Endodermal cell (in vitro differentiated cells): ENCODE results near the gene INTS1. TPM values are rescaled to one million over a fixed set of nuclear protein-coding genes. Genes with fewer than 3 reads are reported as not detected.

Experiments
- DNase-seq: peaks from one replicate; pipeline ENCODE4 v3.0.0-alpha.2; 2017
- H3K27ac ChIP-seq: 2 replicates; pipeline ENCODE4 v1.5.1; 2013; ENCODE audit warnings: mild to moderate bottlenecking, low read depth, low read length, moderate library complexity
- H3K27me3 ChIP-seq: 2 replicates; pipeline ENCODE4 v1.6.1; 2013; ENCODE audit warnings: mild to moderate bottlenecking, low read length, moderate library complexity; ENCODE audit not compliant: insufficient read depth, control insufficient read depth, poor library complexity, severe bottlenecking
- H3K36me3 ChIP-seq: 2 replicates; pipeline ENCODE4 v1.7.0; 2013; ENCODE audit warnings: mild to moderate bottlenecking, low read length, moderate library complexity; ENCODE audit not compliant: control insufficient read depth, insufficient read depth
- H3K4me1 ChIP-seq: one replicate; pipeline ENCODE4 v1.7.0; 2013; ENCODE audit warnings: low read length; ENCODE audit not compliant: control insufficient read depth, insufficient read depth
- H3K4me3 ChIP-seq: 2 replicates; pipeline ENCODE4 v1.5.1; 2013; ENCODE audit warnings: mild to moderate bottlenecking, low read length, moderate library complexity
- H3K9ac ChIP-seq: 2 replicates; pipeline ENCODE4 v1.6.1; 2013; ENCODE audit warnings: mild to moderate bottlenecking, low read length, moderate library complexity; ENCODE audit not compliant: poor library complexity, severe bottlenecking; ENCODE audit errors: extremely low read depth
- H3K9me3 ChIP-seq: 2 replicates; pipeline ENCODE4 v1.6.1; 2013; ENCODE audit warnings: mild to moderate bottlenecking, low read length, moderate library complexity; ENCODE audit not compliant: control insufficient read depth
- H3K27ac Mint-ChIP-seq: 2 replicates; pipeline ENCODE4 v1.8.0; 2020; ENCODE audit warnings: mixed read lengths
- H3K27me3 Mint-ChIP-seq: 2 replicates; pipeline ENCODE4 v1.8.0; 2021; ENCODE audit warnings: mild to moderate bottlenecking, mixed read lengths; ENCODE audit not compliant: insufficient read depth
- H3K36me3 Mint-ChIP-seq: 2 replicates; pipeline ENCODE4 v1.8.0; 2020; ENCODE audit warnings: low read depth, mixed read lengths
- H3K4me1 Mint-ChIP-seq: 2 replicates; pipeline ENCODE4 v1.8.0; 2020; ENCODE audit warnings: mixed read lengths
- H3K4me3 Mint-ChIP-seq: 2 replicates; pipeline ENCODE4 v1.8.0; 2020; ENCODE audit warnings: mild to moderate bottlenecking, moderate library complexity, mixed read lengths
- H3K9me3 Mint-ChIP-seq: 2 replicates; pipeline ENCODE4 v1.8.0; 2020; ENCODE audit warnings: mild to moderate bottlenecking, mixed read lengths
- CTCF ChIP-seq: fragments of 200-600 bp; sonication (generic); conservative IDR thresholded peaks from 2 replicates; pipeline ENCODE4 v1.5.0; 2021; ENCODE audit warnings: antibody characterized with exemption, mild to moderate bottlenecking
- WGBS, 2 experiments: methylation state at CpG; one replicate each; pipeline versions ENCODE4 v1.1.5 to v1.1.7; 2013; ENCODE audit warnings: missing lambda C conversion rate in 2 of 2, mixed read lengths in 1 of 2; ENCODE audit not compliant: insufficient coverage in 1 of 2, insufficient read length in 1 of 2; 5-methylcytosine and 5-hydroxymethylcytosine counted together
- total RNA-seq, 2 donors: library from RNA; stranded (reverse); fragmentation: NEBNext Ultra II Directional in 1 of 2; extraction: Animal tissue kit (Norgen Biotek cat#: 25700) in 1 of 2; gene quantifications; 2 replicates in 1 of 2; 3 replicates in 1 of 2; pipeline ENCODE4 v1.2.1, GENCODE V29; 2021

INTS1 gene
- total RNA-seq, 2 donors from 2014 or later = 145 to 178 TPM

GRCh38 chr7:1434165-1434718 is 69.9 kb downstream of the INTS1 start:
- H3K27me3 ChIP-seq = no peaks in the 10 kb centered on the region
- no peaks in the 10 kb centered on the region for H3K36me3 Mint-ChIP-seq
- no peak for TF ChIP-seq CTCF
- H3K9me3 Mint-ChIP-seq = no peaks in the 10 kb centered on the region
- H3K4me3 Mint-ChIP-seq = no peak overlapping the region
- H3K9ac ChIP-seq = no peak overlapping the region
- H3K27ac Mint-ChIP-seq = no peak overlapping the region
- H3K9me3 ChIP-seq = no peaks in the 10 kb centered on the region
- 95 to 97% methylated on average over 33 to 35 of the region's 35 CpGs for WGBS, 2 experiments
- H3K36me3 ChIP-seq = no peaks in the 10 kb centered on the region
- no peak overlapping the region for H3K4me3 ChIP-seq
- H3K27me3 Mint-ChIP-seq = peaks cover 2% of the 10 kb centered on the region
- no peak for DNase-seq
- H3K4me1 ChIP-seq = no peaks in the 10 kb centered on the region
- no peak overlapping the region for H3K27ac ChIP-seq
- no peaks in the 10 kb centered on the region for H3K4me1 Mint-ChIP-seq

- Histone ChIP-seq H3K4me3 (no peak overlapping the region), H3K9me3 (no peaks in the 10 kb centered on the region), H3K27ac (no peak overlapping the region), H3K9ac (no peak overlapping the region), H3K4me1 (no peaks in the 10 kb centered on the region), H3K27me3 (no peaks in the 10 kb centered on the region), H3K36me3 (no peaks in the 10 kb centered on the region)
- H3K4me3 Mint-ChIP-seq = no peak overlapping the region
- no peak for TF ChIP-seq CTCF
- no peaks in the 10 kb centered on the region for H3K9me3 Mint-ChIP-seq
- no peak overlapping the region for H3K27ac Mint-ChIP-seq
- H3K27me3 Mint-ChIP-seq = peaks cover 2% of the 10 kb centered on the region
- DNase-seq = no peak
- H3K4me1 Mint-ChIP-seq = no peaks in the 10 kb centered on the region
- WGBS, 2 experiments = 88 to 90% methylated on average over 20 to 25 of the region's 25 CpGs
- no peaks in the 10 kb centered on the region for H3K36me3 Mint-ChIP-seq
These were observed 70.9 kb downstream of the INTS1 start for GRCh38 chr7:1433128-1433920.

- no peak overlapping the region for H3K27ac Mint-ChIP-seq
These were observed 71.6 kb downstream of the INTS1 start for GRCh38 chr7:1432411-1433082.

More at GRCh38 chr7:1432411-1433082, 71.6 kb downstream of the INTS1 start:
- no peaks in the 10 kb centered on the region for H3K36me3 Mint-ChIP-seq
- Histone ChIP-seq H3K9ac (no peak overlapping the region), H3K4me3 (no peak overlapping the region), H3K9me3 (no peaks in the 10 kb centered on the region), H3K27me3 (no peaks in the 10 kb centered on the region), H3K4me1 (no peaks in the 10 kb centered on the region), H3K27ac (no peak overlapping the region), H3K36me3 (no peaks in the 10 kb centered on the region)
- peak; percentile 95 for DNase-seq
- H3K9me3 Mint-ChIP-seq = no peaks in the 10 kb centered on the region
- 29 to 35% methylated on average over 13 to 30 of the region's 30 CpGs for WGBS, 2 experiments
- peak; percentile 96 for TF ChIP-seq CTCF
- H3K27me3 Mint-ChIP-seq = peaks cover 2% of the 10 kb centered on the region
- H3K4me3 Mint-ChIP-seq = no peak overlapping the region
- H3K4me1 Mint-ChIP-seq = no peaks in the 10 kb centered on the region
